Fibroblast of villous mesenchyme (primary cell): ENCODE data around the gene IGF2BP3. TPM values are rescaled to one million over a fixed set of nuclear protein-coding genes. Genes with fewer than 3 reads are reported as not detected.

Experiments
- DNase-seq: peaks from one replicate; pipeline ENCODE4 v3.0.0-alpha.2; 2010; ENCODE audit warnings: low read depth
- H3K4me3 ChIP-seq: 2 replicates; pipeline ENCODE4 v1.5.1; 2011; ENCODE audit warnings: low read depth, mild to moderate bottlenecking, low read length
- CTCF ChIP-seq: IDR thresholded peaks from 2 replicates; pipeline ENCODE4 v1.5.1; 2012; ENCODE audit warnings: low read depth, mild to moderate bottlenecking, low read length; ENCODE audit not compliant: insufficient read depth
- total RNA-seq: library from RNA; depleted of rRNA; stranded (reverse); fragments of >200 nt; gene quantifications from 2 replicates; pipeline ENCODE4 v1.2.3, GENCODE V29; 2012

IGF2BP3 gene
- total RNA-seq, 1 donor: 9.1 TPM

DNA sequence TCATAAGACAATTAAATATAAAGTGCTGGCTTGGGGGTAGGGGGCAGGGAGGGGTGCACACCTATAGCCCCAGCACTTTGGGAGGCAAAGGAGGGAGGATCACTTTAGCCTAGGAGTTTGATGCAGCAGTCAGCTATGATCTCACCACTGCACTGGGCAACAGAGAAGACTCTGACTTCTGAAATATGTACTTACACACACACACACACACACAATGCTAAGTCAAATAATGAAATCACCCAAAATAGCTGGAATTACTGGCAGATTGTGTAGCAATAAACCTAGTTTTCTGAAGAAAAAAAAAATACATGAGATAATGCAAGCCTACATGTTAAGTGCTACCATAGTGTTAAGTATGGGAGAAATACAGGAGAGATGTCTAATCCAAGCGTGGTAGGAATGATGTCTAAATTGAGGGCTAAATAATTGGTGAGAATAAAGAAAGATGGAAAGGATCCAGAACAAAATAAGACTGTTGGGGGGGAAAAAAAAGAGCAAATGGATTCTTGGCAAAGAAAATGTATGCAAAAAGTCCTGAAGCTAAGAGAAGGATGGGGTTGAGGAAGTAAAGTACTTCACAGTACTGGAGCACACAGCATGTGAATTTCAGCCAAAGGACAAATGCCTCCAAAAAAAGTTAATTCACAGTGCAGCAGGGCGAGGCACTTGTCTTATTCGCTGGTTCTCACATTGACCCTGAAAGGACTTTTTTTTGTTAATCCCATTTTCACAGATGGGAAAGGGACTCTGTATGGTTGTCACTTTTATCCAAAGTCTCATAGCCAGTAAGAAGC lies 73.9 kb downstream of the IGF2BP3 start:
- no peak overlapping the region for H3K4me3 ChIP-seq
- TF ChIP-seq CTCF: no peak
- DNase-seq: peak; percentile 43

- peak; percentile 23 for DNase-seq
- TF ChIP-seq CTCF: no peak
- H3K4me3 ChIP-seq: no peak overlapping the region
These were observed 75.7 kb downstream of the IGF2BP3 start for GRCh38 chr7:23394488-23395171.

DNA sequence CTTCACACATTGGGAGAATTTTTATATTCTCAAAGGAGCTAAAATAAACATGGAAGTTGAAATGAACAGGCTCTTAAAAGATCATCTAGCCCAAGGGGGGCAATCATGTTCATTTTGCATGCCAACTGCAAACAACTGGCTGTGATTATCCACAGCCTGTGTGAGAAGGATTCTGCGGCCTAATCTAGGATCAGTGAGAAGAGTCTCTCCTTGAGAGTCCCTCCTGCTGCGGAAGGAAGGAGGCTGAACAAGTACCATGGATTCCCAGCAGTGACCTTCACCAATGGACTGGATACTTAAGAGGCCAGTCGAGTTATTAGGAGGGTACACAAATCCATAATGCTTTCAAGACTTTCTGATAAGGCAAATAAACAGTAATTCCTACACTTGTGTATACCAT lies 76.7 kb downstream of the IGF2BP3 start:
- no peak for DNase-seq
- H3K4me3 ChIP-seq: no peak overlapping the region
- no peak for TF ChIP-seq CTCF

- no peak for DNase-seq
- no peak for TF ChIP-seq CTCF
These were observed 80.6 kb downstream of the IGF2BP3 start for GRCh38 chr7:23389701-23390100.

GRCh38 chr7:23387583-23387982 lies 82.7 kb downstream of the IGF2BP3 start:
- no peak for DNase-seq
- TF ChIP-seq CTCF: no peak
- H3K4me3 ChIP-seq: no peak overlapping the region

More at GRCh38 chr7:23389701-23390100, 80.6 kb downstream of the IGF2BP3 start:
- no peak overlapping the region for H3K4me3 ChIP-seq

- H3K4me3 ChIP-seq: no peak overlapping the region
- TF ChIP-seq CTCF: no peak
- DNase-seq: no peak
These were observed 85.2 kb downstream of the IGF2BP3 start for GRCh38 chr7:23385140-23385539.
